K562 (cell line): ENCODE results near the gene KIR2DL3. TPM values are rescaled to one million over a fixed set of nuclear protein-coding genes. Genes with fewer than 3 reads are reported as not detected.
"Not testable (repeated sequence)": the region's sequence is repeated elsewhere in the genome, so short reads cannot be mapped to it uniquely, and the experiment has no call there.

Experiments used
- ATAC-seq: fragments of 200-7000 bp; cut with Tn5 transposase; 3 replicates; pipeline ENCODE4 v1.9.1; 2020; ENCODE audit warnings: moderate library complexity
- BruUV-seq: library from RNA; stranded (reverse); fragments of 400-500 nt; replicated peaks from 2 replicates; lab custom pipeline; 2021; lab: Mats Ljungman, UMichigan
- CTCF ChIA-PET: fragments of 300-600 bp; formaldehyde crosslinking; extraction: SDS; loops from one replicate; lab custom pipeline; 2021; ENCODE audit warnings: low intra/inter-chr PET ratio; lab: Yijun Ruan, JAX
- POLR2A ChIA-PET: fragments of 300-600, 350-650 bp; sonication (Branson Sonifier 250); formaldehyde crosslinking; extraction: SDS; loops from one replicate; lab custom pipeline; 2021; ENCODE audit warnings: antibody characterized with exemption, inconsistent platforms; lab: Yijun Ruan, JAX
- DNase-seq, 4 experiments: peaks; one replicate each; pipeline versions ENCODE4 v3.0.0 to v3.0.0-alpha.2; 2011 to 2018; ENCODE audit warnings: low spot score in 3 of 4, mixed read lengths in 3 of 4; ENCODE audit errors: extremely low read depth in 1 of 4
- FAIRE-seq: peaks from 2 replicates; lab custom pipeline; 2011; peaks lifted over from hg19 to GRCh38; lab: Jason Lieb, UNC
- H2AFZ ChIP-seq: 2 replicates; pipeline ENCODE4 v1.6.0; 2011; ENCODE audit warnings: low read depth, low read length, control low read depth, inconsistent platforms
- H3K27ac ChIP-seq: fragments of 200-600 bp; 3 replicates; pipeline ENCODE4 v1.8.0; 2011; ENCODE audit warnings: low read depth, mild to moderate bottlenecking, control low read depth, inconsistent platforms, low read length, moderate library complexity, mixed read lengths; ENCODE audit errors: extremely low read depth
- H3K27me3 ChIP-seq, 2 experiments: fragments of 300-600 bp in 1 of 2; 2 replicates in 1 of 2; 3 replicates in 1 of 2; pipeline versions ENCODE4 v1.6.0 to v1.8.0; 2011; ENCODE audit warnings: inconsistent platforms in 2 of 2, low read length in 2 of 2, mild to moderate bottlenecking in 1 of 2, mixed read lengths in 1 of 2, moderate library complexity in 1 of 2; ENCODE audit not compliant: control insufficient read depth in 2 of 2, insufficient read depth in 2 of 2
- H3K36me3 ChIP-seq: fragments of 300-600 bp; 3 replicates; pipeline ENCODE4 v1.8.0; 2011; ENCODE audit warnings: mild to moderate bottlenecking, low read length, inconsistent platforms; ENCODE audit not compliant: control insufficient read depth, insufficient read depth
- H3K4me1 ChIP-seq, 2 experiments: fragments of 200-600 bp in 1 of 2; replicated peaks in 1 of 2; 2 replicates in 1 of 2; 3 replicates in 1 of 2; pipeline versions ENCODE4 v1.5.1 to v1.8.0; 2011; ENCODE audit warnings: inconsistent platforms in 2 of 2, low read length in 2 of 2, mild to moderate bottlenecking in 1 of 2, mixed read lengths in 1 of 2, moderate library complexity in 1 of 2; ENCODE audit not compliant: control insufficient read depth in 2 of 2, insufficient read depth in 2 of 2
- H3K4me2 ChIP-seq: 2 replicates; pipeline ENCODE4 v1.6.1; 2011; ENCODE audit warnings: low read length, control low read depth, inconsistent platforms, mixed read lengths; ENCODE audit not compliant: insufficient read depth
- H3K4me3 ChIP-seq: fragments of 200-600 bp; sonication (generic), shearing (Covaris generic); 2 replicates; pipeline ENCODE4 v1.5.1; 2016; ENCODE audit warnings: control low read depth, inconsistent platforms
- H3K79me2 ChIP-seq: fragments of 200-600 bp; 3 replicates; pipeline ENCODE4 v1.8.0; 2011; ENCODE audit warnings: low read length, inconsistent platforms; ENCODE audit not compliant: control insufficient read depth, insufficient read depth
- H3K9ac ChIP-seq, 2 experiments: 2 replicates each; pipeline versions ENCODE4 v1.6.0 to v1.6.1; 2011; ENCODE audit warnings: low read depth in 2 of 2, low read length in 2 of 2, control low read depth in 1 of 2, inconsistent platforms in 1 of 2, mild to moderate bottlenecking in 1 of 2, mixed read lengths in 1 of 2; ENCODE audit not compliant: insufficient read depth in 1 of 2
- H3K9me1 ChIP-seq: one replicate; pipeline ENCODE4 v1.6.0; 2011; ENCODE audit warnings: inconsistent platforms, mild to moderate bottlenecking, low read length, moderate library complexity; ENCODE audit not compliant: control insufficient read depth, insufficient read depth
- H3K9me3 ChIP-seq: replicated peaks from 2 replicates; pipeline ENCODE4 v1.5.1; 2011; ENCODE audit warnings: low read depth, low read length, inconsistent platforms; ENCODE audit not compliant: control insufficient read depth, insufficient read depth
- H4K20me1 ChIP-seq: replicated peaks from 2 replicates; pipeline ENCODE4 v1.6.1; 2011; ENCODE audit warnings: low read length, inconsistent platforms, mixed read lengths; ENCODE audit not compliant: control insufficient read depth, insufficient read depth
- C11orf30 ChIP-seq: fragments of 450-650 bp; IDR thresholded peaks from 2 replicates; pipeline ENCODE4 v1.6.1; 2016; ENCODE audit warnings: low read depth, mild to moderate bottlenecking
- CEBPB ChIP-seq: fragments of 450-650 bp; IDR thresholded peaks from 2 replicates; pipeline ENCODE4 v1.6.1; 2016; ENCODE audit warnings: missing genetic modification characterization, missing compliant biosample characterization
- FOSL1 ChIP-seq: fragments of 200-800 bp; sonication (Bioruptor generic); conservative IDR thresholded peaks from 2 replicates; pipeline ENCODE4 v1.6.1; 2016; ENCODE audit warnings: missing genetic modification characterization, missing compliant biosample characterization
- MAFG ChIP-seq: fragments of 450-650 bp; conservative IDR thresholded peaks from 2 replicates; pipeline ENCODE4 v1.6.1; 2016; ENCODE audit warnings: missing genetic modification characterization, missing compliant biosample characterization
- MEIS2 ChIP-seq: fragments of 450-650 bp; IDR thresholded peaks from 2 replicates; pipeline ENCODE4 v1.6.1; 2014; ENCODE audit warnings: mild to moderate bottlenecking; ENCODE audit not compliant: partially characterized antibody
- NFE2 ChIP-seq: IDR thresholded peaks from 2 replicates; pipeline ENCODE4 v1.6.1; 2014; ENCODE audit warnings: antibody characterized with exemption, low read depth
- PBX2 ChIP-seq, 2 experiments: IDR thresholded peaks in 1 of 2; conservative IDR thresholded peaks in 1 of 2; 2 replicates each; pipeline ENCODE4 v1.6.1; 2016; ENCODE audit warnings: low read depth in 2 of 2, mild to moderate bottlenecking in 1 of 2, missing compliant biosample characterization in 1 of 2, missing genetic modification characterization in 1 of 2, moderate library complexity in 1 of 2
- WGBS: fragments of 100-300 bp; shearing (Covaris generic); methylation state at CpG from one replicate; pipeline ENCODE4 v1.1.6; 2016; ENCODE audit warnings: low coverage, mixed read lengths; ENCODE audit not compliant: insufficient coverage; ENCODE audit errors: missing lambda C conversion rate; 5-methylcytosine and 5-hydroxymethylcytosine counted together
- in situ Hi-C: fragments of 300-500 bp; cut with MboI; formaldehyde crosslinking; loops from 4 replicates; pipeline ENCODE4 v1.15.0; 2018; ENCODE audit warnings: inconsistent platforms, mixed read lengths
- intact Hi-C: fragments of 100-400 bp; cut with micrococcal nuclease; formaldehyde crosslinking; loops from 2 replicates; pipeline ENCODE4 v1.14.2; 2022
- polyA plus RNA-seq, 8 experiments: library from polyadenylated mRNA; depleted of rRNA in 4 of 8; stranded (reverse) in 5 of 8; unstranded in 3 of 8; fragments of >200 nt; fragmentation: Nextera tagmentation in 2 of 8; fragmentation: Illumina TruSeq in 1 of 8; extraction: Ambion mirVana in 2 of 8; extraction: Trizol in 1 of 8; gene quantifications; 2 replicates each; pipeline versions ENCODE4 v1.2.1 to v1.2.3, GENCODE V29; 2011 to 2014; ENCODE audit warnings: inconsistent platforms in 1 of 8, missing spikeins in 1 of 8
- total RNA-seq, 7 experiments: library from RNA; depleted of rRNA in 6 of 7; stranded (reverse); fragments of >200 nt in 6 of 7; fragmentation: Illumina TruSeq in 2 of 7; extraction: Trizol in 2 of 7; gene quantifications; 2 replicates each; pipeline versions ENCODE4 v1.2.1 to v1.2.3, GENCODE V29; 2011 to 2021; ENCODE audit warnings: low replicate concordance in 1 of 7

The KIR2DL3 gene
- total and polyA plus RNA-seq, 9 of the 15 experiments (the other 6 are each of a cell fraction or from before 2014, with no cell fraction given), result not detected

GRCh38 chr19:54744080-54744479 lies 5.8 kb downstream of the KIR2DL3 start:
- 0% methylated on average over 5 of the region's 5 CpGs for WGBS
- H3K36me3 ChIP-seq, POLR2A ChIA-PET, BruUV-seq, H2AFZ ChIP-seq, DNase-seq, H3K4me2 ChIP-seq, intact Hi-C loops, H3K9me3 ChIP-seq, ATAC-seq, H3K27ac ChIP-seq, H3K79me2 ChIP-seq, H3K9ac ChIP-seq, H3K27me3 ChIP-seq, H3K4me1 ChIP-seq, H4K20me1 ChIP-seq, CTCF ChIA-PET, in situ Hi-C loops, H3K4me3 ChIP-seq, FAIRE-seq, H3K9me1 ChIP-seq: not testable (repeated sequence)

DNA sequence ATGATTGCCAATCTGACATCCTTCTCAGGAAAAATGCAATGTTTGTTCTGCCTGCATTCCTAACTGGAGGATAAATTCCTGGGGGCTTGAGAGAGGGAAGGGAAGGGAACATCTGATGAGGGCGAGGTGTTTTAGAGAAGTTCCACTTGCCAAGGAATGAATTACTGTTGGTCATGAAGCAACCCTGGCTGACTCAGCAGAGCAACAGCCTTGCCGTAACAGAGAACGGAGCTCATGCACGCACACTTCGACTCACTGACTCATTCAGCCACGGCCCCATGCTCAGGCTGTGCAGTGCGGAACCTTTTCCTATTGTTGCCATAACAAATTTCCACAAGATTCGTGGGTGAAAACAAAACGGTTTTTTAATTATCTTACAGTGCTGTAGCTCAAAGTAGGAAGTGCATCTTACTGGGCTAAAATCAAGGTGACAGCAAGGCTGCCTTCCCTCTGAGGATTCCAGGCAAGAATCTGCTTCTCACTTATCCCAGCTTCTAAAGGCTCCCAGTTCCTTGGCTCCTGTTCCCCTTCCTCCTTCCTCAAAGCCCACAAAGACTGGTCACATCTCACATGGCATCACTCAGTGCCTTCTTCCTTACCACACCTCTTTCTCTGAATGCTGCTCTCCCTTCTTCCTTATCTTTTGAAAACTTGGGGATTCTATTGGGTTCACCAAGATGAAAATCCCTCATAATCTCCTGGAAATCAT lies 9.5 kb downstream of the KIR2DL3 start:
- H3K9ac ChIP-seq; H3K4me2 ChIP-seq; H3K4me1 ChIP-seq; H3K36me3 ChIP-seq; FAIRE-seq; CTCF ChIA-PET; H3K4me3 ChIP-seq; H3K27ac ChIP-seq; H4K20me1 ChIP-seq; H2AFZ ChIP-seq; BruUV-seq; H3K27me3 ChIP-seq; DNase-seq; in situ Hi-C loops; ATAC-seq; intact Hi-C loops; H3K79me2 ChIP-seq; H3K9me3 ChIP-seq; H3K9me1 ChIP-seq; TF ChIP-seq PBX2 (CRISPR knock-in tag; IDR thresholded peaks at IDR 0.05; ENCODE audit: low read depth): not testable (repeated sequence)
- peak; percentile 23 for TF ChIP-seq MEIS2
- TF ChIP-seq NFE2, result peak; percentile 18; the same call in 1 of the 2 replicates
- 0 out of 2 replicates have a peak, but pooled peaks have one; percentile 22 for TF ChIP-seq FOSL1 (tag)
- TF ChIP-seq CEBPB (tag), result peak; percentile 80
- peak; percentile 61; the same call in 1 of the 2 replicates for TF ChIP-seq PBX2 (tag; conservative IDR thresholded peaks at IDR 0.05; ENCODE audit: low read depth)
- TF ChIP-seq C11orf30, result 0 out of 2 replicates have a peak, but pooled peaks have one; percentile 16
- TF ChIP-seq MAFG (tag), result 0 out of 2 replicates have a peak, but pooled peaks have one; percentile 25
- POLR2A ChIA-PET, result interaction anchor here (0.7 kb wide), 1 partner anchor 260 kb away, joined by 3 read pairs; no protein-coding TSS in a partner anchor
- 4% methylated on average over 8 of the region's 9 CpGs for WGBS
